Mesendoderm (in vitro differentiated cells): ENCODE results near the gene NAT10.
"Not testable (repeated sequence)": the region's sequence is repeated elsewhere in the genome, so short reads cannot be mapped to it uniquely, and the experiment has no call there.

Experiments
- DNase-seq: peaks from one replicate; pipeline ENCODE4 v3.0.0; 2013
- H2AK5ac ChIP-seq: 2 replicates; pipeline ENCODE4 v1.6.1; 2013; ENCODE audit warnings: low read length, inconsistent platforms
- H2BK120ac ChIP-seq: 2 replicates; pipeline ENCODE4 v1.6.1; 2013; ENCODE audit warnings: low read depth, mild to moderate bottlenecking, low read length, moderate library complexity, mixed read lengths
- H2BK15ac ChIP-seq: replicated peaks from 2 replicates; pipeline ENCODE4 v1.6.1; 2013; ENCODE audit warnings: low read depth, mild to moderate bottlenecking, moderate library complexity
- H2BK5ac ChIP-seq: 2 replicates; pipeline ENCODE4 v1.6.1; 2013; ENCODE audit warnings: low read length, inconsistent platforms
- H3K18ac ChIP-seq: 2 replicates; pipeline ENCODE4 v1.6.1; 2013; ENCODE audit warnings: mild to moderate bottlenecking, low read length, mixed read lengths
- H3K23ac ChIP-seq: one replicate; pipeline ENCODE4 v1.6.1; 2013; ENCODE audit warnings: low read length
- H3K27ac ChIP-seq: 2 replicates; pipeline ENCODE4 v1.5.1; 2013; ENCODE audit warnings: low read depth, mild to moderate bottlenecking, inconsistent platforms, low read length, moderate library complexity
- H3K27me3 ChIP-seq: 2 replicates; pipeline ENCODE4 v1.6.1; 2013; ENCODE audit warnings: low read length, control low read depth, mild to moderate bottlenecking, inconsistent platforms; ENCODE audit not compliant: insufficient read depth, poor library complexity
- H3K36me3 ChIP-seq: 2 replicates; pipeline ENCODE4 v1.6.1; 2013; ENCODE audit warnings: low read length, inconsistent platforms; ENCODE audit not compliant: control insufficient read depth, insufficient read depth
- H3K4ac ChIP-seq: one replicate; pipeline ENCODE4 v1.6.1; 2013; ENCODE audit warnings: low read depth, mild to moderate bottlenecking, low read length, moderate library complexity
- H3K4me1 ChIP-seq: 2 replicates; pipeline ENCODE4 v1.6.1; 2013; ENCODE audit warnings: low read depth, low read length, inconsistent platforms; ENCODE audit not compliant: control insufficient read depth
- H3K4me2 ChIP-seq: 2 replicates; pipeline ENCODE4 v1.6.1; 2013; ENCODE audit warnings: low read length
- H3K4me3 ChIP-seq: 2 replicates; pipeline ENCODE4 v1.5.1; 2013; ENCODE audit warnings: mild to moderate bottlenecking, low read length
- H3K56ac ChIP-seq: one replicate; pipeline ENCODE4 v1.6.1; 2013; ENCODE audit warnings: low read length
- H3K79me1 ChIP-seq: 2 replicates; pipeline ENCODE4 v1.6.1; 2013; ENCODE audit warnings: low read length, inconsistent platforms
- H3K79me2 ChIP-seq: 2 replicates; pipeline ENCODE4 v1.6.1; 2013; ENCODE audit warnings: mild to moderate bottlenecking, low read length; ENCODE audit not compliant: control insufficient read depth, insufficient read depth
- H3K9ac ChIP-seq: 2 replicates; pipeline ENCODE4 v1.6.1; 2013; ENCODE audit warnings: low read length, inconsistent platforms
- H4K5ac ChIP-seq: one replicate; pipeline ENCODE4 v1.6.1; 2013; ENCODE audit warnings: low read length
- H4K8ac ChIP-seq: one replicate; pipeline ENCODE4 v1.6.1; 2013; ENCODE audit warnings: low read depth, mild to moderate bottlenecking, control low read depth, low read length, moderate library complexity
- whole genome bisulfite sequencing: extraction: QIAGEN DNeasy Blood & Tissue Kit; methylation state at CpG from one replicate; pipeline ENCODE4 v1.1.7; 2013; ENCODE audit warnings: low lambda C conversion rate, missing lambda C conversion rate; ENCODE audit not compliant: insufficient coverage; ENCODE audit errors: extremely low coverage; 5-methylcytosine and 5-hydroxymethylcytosine counted together

The NAT10 gene

GRCh38 chr11:34066766-34067165, 38.7 kb upstream of the NAT10 start:
- not testable (repeated sequence) for H3K4me1 ChIP-seq, H3K18ac ChIP-seq, H3K4me2 ChIP-seq, H4K5ac ChIP-seq, H4K8ac ChIP-seq, DNase-seq, H3K4ac ChIP-seq, H2BK5ac ChIP-seq, H3K27me3 ChIP-seq, H3K9ac ChIP-seq, H3K79me1 ChIP-seq, H2BK15ac ChIP-seq, H3K4me3 ChIP-seq, H3K27ac ChIP-seq, H3K23ac ChIP-seq, H3K36me3 ChIP-seq, H2AK5ac ChIP-seq, H2BK120ac ChIP-seq, H3K56ac ChIP-seq
- H3K79me2 ChIP-seq: peaks cover 82% of the 10 kb centered on the region
- WGBS: no CpG with 5 or more reads among the region's 8 CpGs

- no peak overlapping the region for H2BK5ac ChIP-seq
- no peak overlapping the region for H3K4me3 ChIP-seq
- H3K9ac ChIP-seq: no peak overlapping the region
- no peak overlapping the region for H2BK120ac ChIP-seq
- H3K27me3 ChIP-seq: no peaks in the 10 kb centered on the region
- H3K4me1 ChIP-seq: no peaks in the 10 kb centered on the region
- DNase-seq: no peak
- WGBS: no CpG with 5 or more reads among the region's 7 CpGs
- H4K5ac ChIP-seq: no peak overlapping the region
- H3K18ac ChIP-seq: no peak overlapping the region
- H2BK15ac ChIP-seq: no peak overlapping the region
- H2AK5ac ChIP-seq: no peak overlapping the region
- H4K8ac ChIP-seq: no peak overlapping the region
- H3K79me1 ChIP-seq: peaks cover 3% of the 10 kb centered on the region
- no peak overlapping the region for H3K4me2 ChIP-seq
- H3K27ac ChIP-seq: no peak overlapping the region
- H3K4ac ChIP-seq: no peak overlapping the region
- H3K56ac ChIP-seq: no peak overlapping the region
- peaks cover 80% of the 10 kb centered on the region for H3K79me2 ChIP-seq
- no peak overlapping the region for H3K23ac ChIP-seq
- peaks cover 2% of the 10 kb centered on the region for H3K36me3 ChIP-seq
Observed at GRCh38 chr11:34067383-34068065, 37.9 kb upstream of the NAT10 start.

DNA sequence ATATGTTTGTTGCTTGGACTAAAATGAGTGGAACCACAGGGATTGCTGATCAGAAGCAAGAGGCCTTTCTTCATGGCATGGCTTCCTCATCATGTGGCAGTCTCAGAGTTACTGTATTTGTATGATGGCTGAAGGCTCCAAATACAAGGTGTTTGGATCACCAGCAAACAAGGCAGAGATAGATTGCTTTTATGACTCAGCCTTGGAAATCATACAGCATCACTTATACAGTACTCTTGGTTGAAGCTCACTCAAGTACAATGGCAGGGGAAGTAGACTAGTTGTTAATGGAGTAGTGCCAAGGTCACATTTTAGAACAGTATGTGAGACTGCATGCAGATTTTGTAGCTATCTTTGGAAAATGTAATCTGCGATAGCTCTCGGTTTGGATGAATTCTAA, 37.3 kb upstream of the NAT10 start:
- Histone ChIP-seq H3K4ac (no peak overlapping the region), H2BK5ac (no peak overlapping the region), H3K79me1 (peaks cover 5% of the 10 kb centered on the region), H3K4me3 (no peak overlapping the region), H2BK120ac (no peak overlapping the region), H3K79me2 (peaks cover 81% of the 10 kb centered on the region), H3K4me2 (no peak overlapping the region), H3K56ac (no peak overlapping the region), H3K27me3 (no peaks in the 10 kb centered on the region), H4K5ac (no peak overlapping the region), H3K36me3 (peaks cover 5% of the 10 kb centered on the region), H2AK5ac (no peak overlapping the region), H2BK15ac (no peak overlapping the region), H3K18ac (no peak overlapping the region), H4K8ac (no peak overlapping the region), H3K9ac (no peak overlapping the region), H3K27ac (no peak overlapping the region), H3K4me1 (no peaks in the 10 kb centered on the region), H3K23ac (no peak overlapping the region)
- no peak for DNase-seq
- no CpG with 5 or more reads among the region's 2 CpGs for WGBS

GRCh38 chr11:34071306-34071705, 34.1 kb upstream of the NAT10 start:
- H2BK15ac ChIP-seq, H3K9ac ChIP-seq, H3K27ac ChIP-seq, H3K4me1 ChIP-seq, H3K18ac ChIP-seq, H3K56ac ChIP-seq, H3K79me1 ChIP-seq, H3K4me2 ChIP-seq, H2BK5ac ChIP-seq, H3K4me3 ChIP-seq, H2AK5ac ChIP-seq, H3K36me3 ChIP-seq, H3K4ac ChIP-seq, DNase-seq, H4K8ac ChIP-seq, H2BK120ac ChIP-seq, H4K5ac ChIP-seq, H3K27me3 ChIP-seq, H3K23ac ChIP-seq: not testable (repeated sequence)
- peaks cover 64% of the 10 kb centered on the region for H3K79me2 ChIP-seq
- WGBS: no CpG with 5 or more reads among the region's 8 CpGs

DNA sequence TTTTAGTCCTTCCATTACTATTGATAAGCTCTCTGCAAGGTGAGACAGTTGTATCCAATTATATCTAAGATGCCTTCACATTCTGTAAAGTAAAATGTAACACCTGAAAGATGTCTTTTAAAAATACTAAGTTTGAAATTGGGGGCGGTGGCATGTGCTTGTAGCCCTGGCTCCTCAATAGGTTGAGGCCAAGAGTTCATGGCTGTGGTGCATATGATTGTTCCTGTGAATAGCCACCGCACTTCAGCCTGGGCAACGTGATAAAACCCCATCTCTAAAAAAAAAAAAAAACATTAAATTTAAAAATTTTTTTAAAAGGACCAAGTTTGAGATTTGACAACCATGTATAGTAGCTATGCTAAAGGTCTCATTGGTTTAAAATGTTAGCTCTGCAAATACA, 33.4 kb upstream of the NAT10 start:
- Histone ChIP-seq H2BK120ac (no peak overlapping the region), H3K79me2 (peaks cover 56% of the 10 kb centered on the region), H3K18ac (no peak overlapping the region), H3K4ac (no peak overlapping the region), H2BK15ac (no peak overlapping the region), H3K27ac (no peak overlapping the region), H3K36me3 (peaks cover 9% of the 10 kb centered on the region), H3K9ac (no peak overlapping the region), H3K4me2 (no peak overlapping the region), H3K4me1 (no peaks in the 10 kb centered on the region), H4K5ac (no peak overlapping the region), H3K27me3 (no peaks in the 10 kb centered on the region), H3K4me3 (no peak overlapping the region), H2BK5ac (no peak overlapping the region), H3K23ac (no peak overlapping the region), H3K79me1 (peaks cover 8% of the 10 kb centered on the region), H3K56ac (no peak overlapping the region), H2AK5ac (no peak overlapping the region), H4K8ac (no peak overlapping the region)
- DNase-seq: no peak
- WGBS: no CpG with 5 or more reads among the region's 3 CpGs

GRCh38 chr11:34072832-34073231, 32.6 kb upstream of the NAT10 start:
- peaks cover 8% of the 10 kb centered on the region for H3K79me1 ChIP-seq
- no peak overlapping the region for H3K4me3 ChIP-seq
- no peaks in the 10 kb centered on the region for H3K4me1 ChIP-seq

More at GRCh38 chr11:34072832-34073231, 32.6 kb upstream of the NAT10 start:
- no peak for DNase-seq
- Histone ChIP-seq H3K4ac (no peak overlapping the region), H3K23ac (no peak overlapping the region), H3K9ac (no peak overlapping the region), H2BK120ac (no peak overlapping the region), H4K5ac (no peak overlapping the region), H2BK5ac (no peak overlapping the region), H3K79me2 (peaks cover 50% of the 10 kb centered on the region), H3K56ac (no peak overlapping the region), H3K27ac (no peak overlapping the region), H3K4me2 (no peak overlapping the region), H3K27me3 (no peaks in the 10 kb centered on the region), H2BK15ac (no peak overlapping the region), H3K36me3 (peaks cover 8% of the 10 kb centered on the region), H4K8ac (no peak overlapping the region), H3K18ac (no peak overlapping the region), H2AK5ac (no peak overlapping the region)
- WGBS: no CpG with 5 or more reads among the region's 2 CpGs
